OCI-LY1 (cell line): ENCODE data around the gene NKIRAS1.

ENCODE experiments used
- H2AFZ ChIP-seq: fragments of 200-600 bp; sonication (generic), shearing (Covaris generic); 2 replicates; pipeline ENCODE4 v1.6.0; 2014; ENCODE audit warnings: antibody characterized with exemption, mild to moderate bottlenecking, low read length
- H3F3A ChIP-seq: fragments of 200-600 bp; sonication (generic), shearing (Covaris generic); 2 replicates; pipeline ENCODE4 v1.6.0; 2014; ENCODE audit warnings: mild to moderate bottlenecking, antibody characterized with exemption, low read length, moderate library complexity; ENCODE audit not compliant: insufficient read depth
- H3K27ac ChIP-seq: fragments of 200-600 bp; sonication (generic); 2 replicates; pipeline ENCODE4 v1.5.1; 2014; ENCODE audit warnings: low read length, mixed run types, mild to moderate bottlenecking, low read depth; ENCODE audit not compliant: poor library complexity, severe bottlenecking
- H3K27me3 ChIP-seq: fragments of 200-600 bp; sonication (generic); 2 replicates; pipeline ENCODE4 v1.6.0; 2014; ENCODE audit warnings: antibody characterized with exemption, mild to moderate bottlenecking, low read length, moderate library complexity; ENCODE audit not compliant: insufficient read depth
- H3K36me3 ChIP-seq: fragments of 200-600 bp; sonication (generic); 2 replicates; pipeline ENCODE4 v1.6.1; 2014; ENCODE audit warnings: mild to moderate bottlenecking, antibody characterized with exemption, low read length, moderate library complexity, mixed read lengths; ENCODE audit not compliant: insufficient read depth
- H3K4me1 ChIP-seq: fragments of 200-600 bp; sonication (generic); 2 replicates; pipeline ENCODE4 v1.5.1; 2014; ENCODE audit warnings: mild to moderate bottlenecking, low read length, moderate library complexity; ENCODE audit not compliant: insufficient read depth, severe bottlenecking
- H3K4me2 ChIP-seq: fragments of 200-600 bp; sonication (generic), shearing (Covaris generic); 2 replicates; pipeline ENCODE4 v1.6.1; 2014; ENCODE audit warnings: low read length
- H3K4me3 ChIP-seq: fragments of 200-600 bp; sonication (generic); 2 replicates; pipeline ENCODE4 v1.5.1; 2014; ENCODE audit warnings: low read length, low read depth, mild to moderate bottlenecking, mixed read lengths; ENCODE audit not compliant: poor library complexity, severe bottlenecking
- H3K79me2 ChIP-seq: fragments of 200-600 bp; shearing (Covaris generic); 2 replicates; pipeline ENCODE4 v1.6.1; 2016; ENCODE audit warnings: mixed run types, low read length, mixed read lengths; ENCODE audit not compliant: insufficient read depth
- H3K9ac ChIP-seq: fragments of 200-600 bp; sonication (generic), shearing (Covaris generic); 2 replicates; pipeline ENCODE4 v1.6.1; 2014; ENCODE audit warnings: mild to moderate bottlenecking, low read length, mixed read lengths
- H3K9me2 ChIP-seq: fragments of 200-600 bp; sonication (generic), shearing (Covaris generic); 2 replicates; pipeline ENCODE4 v1.6.1; 2014; ENCODE audit warnings: low read depth, mild to moderate bottlenecking, low read length, mixed read lengths
- H3K9me3 ChIP-seq: fragments of 200-600 bp; shearing (Covaris generic); 2 replicates; pipeline ENCODE4 v1.6.1; 2014; ENCODE audit warnings: low read length, mixed read lengths
- H4K20me1 ChIP-seq: fragments of 200-600 bp; sonication (generic), shearing (Covaris generic); 2 replicates; pipeline ENCODE4 v1.6.0; 2016; ENCODE audit warnings: mild to moderate bottlenecking, low read length; ENCODE audit not compliant: insufficient read depth
- EZH2 ChIP-seq: fragments of 200-600 bp; sonication (generic), shearing (Covaris generic); IDR thresholded peaks from 2 replicates; pipeline ENCODE4 v1.8.0; 2017; ENCODE audit warnings: borderline replicate concordance, mixed run types, mild to moderate bottlenecking, antibody characterized with exemption, low read length, moderate library complexity, mixed read lengths
- TF ChIP-seq, protein P1 (sequence below): fragments of 200-600 bp; sonication (generic), shearing (Covaris generic); IDR thresholded peaks from 2 replicates; pipeline ENCODE4 v1.5.1; 2017; ENCODE audit warnings: mild to moderate bottlenecking, antibody characterized with exemption, low read length, moderate library complexity, mixed read lengths

Gene NKIRAS1

DNA sequence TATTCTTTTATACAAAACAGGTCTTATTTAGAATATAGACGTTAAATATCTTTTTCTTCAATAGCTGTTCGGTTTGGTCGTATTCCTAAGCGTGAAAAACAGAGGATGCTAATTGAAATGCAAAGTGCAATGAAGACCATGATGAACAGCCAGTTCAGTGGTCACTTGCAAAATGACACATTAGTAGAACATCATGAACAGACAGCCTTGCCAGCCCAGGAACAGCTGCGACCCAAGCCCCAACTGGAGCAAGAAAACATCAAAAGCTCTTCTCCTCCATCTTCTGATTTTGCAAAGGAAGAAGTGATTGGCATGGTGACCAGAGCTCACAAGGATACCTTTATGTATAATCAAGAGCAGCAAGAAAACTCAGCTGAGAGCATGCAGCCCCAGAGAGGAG is 45.1 kb upstream of the NKIRAS1 start:
- Histone ChIP-seq H4K20me1 (no peaks in the 10 kb centered on the region), H3K4me2 (no peak overlapping the region), H3K36me3 (peaks cover 7% of the 10 kb centered on the region; the same call in 1 of the 2 replicates), H3K27me3 (no peaks in the 10 kb centered on the region), H2AFZ (no peak overlapping the region), H3K9me3 (no peaks in the 10 kb centered on the region), H3F3A (no peaks in the 10 kb centered on the region), H3K27ac (no peak overlapping the region), H3K9ac (no peak overlapping the region), H3K4me3 (no peak overlapping the region), H3K9me2 (no peaks in the 10 kb centered on the region), H3K79me2 (no peaks in the 10 kb centered on the region), H3K4me1 (no peaks in the 10 kb centered on the region)
- TF ChIP-seq, protein P1, sequence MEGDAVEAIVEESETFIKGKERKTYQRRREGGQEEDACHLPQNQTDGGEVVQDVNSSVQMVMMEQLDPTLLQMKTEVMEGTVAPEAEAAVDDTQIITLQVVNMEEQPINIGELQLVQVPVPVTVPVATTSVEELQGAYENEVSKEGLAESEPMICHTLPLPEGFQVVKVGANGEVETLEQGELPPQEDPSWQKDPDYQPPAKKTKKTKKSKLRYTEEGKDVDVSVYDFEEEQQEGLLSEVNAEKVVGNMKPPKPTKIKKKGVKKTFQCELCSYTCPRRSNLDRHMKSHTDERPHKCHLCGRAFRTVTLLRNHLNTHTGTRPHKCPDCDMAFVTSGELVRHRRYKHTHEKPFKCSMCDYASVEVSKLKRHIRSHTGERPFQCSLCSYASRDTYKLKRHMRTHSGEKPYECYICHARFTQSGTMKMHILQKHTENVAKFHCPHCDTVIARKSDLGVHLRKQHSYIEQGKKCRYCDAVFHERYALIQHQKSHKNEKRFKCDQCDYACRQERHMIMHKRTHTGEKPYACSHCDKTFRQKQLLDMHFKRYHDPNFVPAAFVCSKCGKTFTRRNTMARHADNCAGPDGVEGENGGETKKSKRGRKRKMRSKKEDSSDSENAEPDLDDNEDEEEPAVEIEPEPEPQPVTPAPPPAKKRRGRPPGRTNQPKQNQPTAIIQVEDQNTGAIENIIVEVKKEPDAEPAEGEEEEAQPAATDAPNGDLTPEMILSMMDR, result no peak
- no peak for TF ChIP-seq EZH2

DNA sequence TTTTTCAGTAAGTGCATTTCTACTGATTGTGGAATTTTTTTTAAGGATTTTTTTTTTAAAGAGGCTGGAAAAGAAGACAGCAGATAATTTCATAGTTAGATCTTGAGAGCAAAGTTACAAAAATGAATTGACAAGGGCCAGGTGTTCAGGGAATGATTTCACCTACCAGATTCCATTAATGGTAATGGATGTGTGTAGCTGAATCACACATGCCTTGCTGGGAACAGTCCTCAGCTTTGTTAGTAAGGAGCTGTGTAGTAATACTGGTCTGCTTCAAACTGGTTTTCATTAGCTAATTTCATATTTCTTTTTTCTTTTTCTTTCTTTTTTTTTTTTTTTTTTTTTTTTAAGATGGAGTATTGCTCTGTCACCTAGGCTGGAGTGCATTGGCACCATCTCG is 44.3 kb upstream of the NKIRAS1 start:
- no peak overlapping the region for H3K9ac ChIP-seq
- H3K4me1 ChIP-seq, result no peaks in the 10 kb centered on the region
- H3K27ac ChIP-seq, result no peak overlapping the region
- H2AFZ ChIP-seq, result no peak overlapping the region
- TF ChIP-seq, protein P1, result no peak
- no peak for TF ChIP-seq EZH2
- H3K9me3 ChIP-seq, result no peaks in the 10 kb centered on the region
- no peak overlapping the region for H3K4me2 ChIP-seq
- peaks cover 7% of the 10 kb centered on the region; the same call in 1 of the 2 replicates for H3K36me3 ChIP-seq
- no peaks in the 10 kb centered on the region for H3K27me3 ChIP-seq
- H4K20me1 ChIP-seq, result no peaks in the 10 kb centered on the region
- H3K4me3 ChIP-seq, result no peak overlapping the region
- no peaks in the 10 kb centered on the region for H3F3A ChIP-seq
- H3K79me2 ChIP-seq, result no peaks in the 10 kb centered on the region
- no peaks in the 10 kb centered on the region for H3K9me2 ChIP-seq

DNA sequence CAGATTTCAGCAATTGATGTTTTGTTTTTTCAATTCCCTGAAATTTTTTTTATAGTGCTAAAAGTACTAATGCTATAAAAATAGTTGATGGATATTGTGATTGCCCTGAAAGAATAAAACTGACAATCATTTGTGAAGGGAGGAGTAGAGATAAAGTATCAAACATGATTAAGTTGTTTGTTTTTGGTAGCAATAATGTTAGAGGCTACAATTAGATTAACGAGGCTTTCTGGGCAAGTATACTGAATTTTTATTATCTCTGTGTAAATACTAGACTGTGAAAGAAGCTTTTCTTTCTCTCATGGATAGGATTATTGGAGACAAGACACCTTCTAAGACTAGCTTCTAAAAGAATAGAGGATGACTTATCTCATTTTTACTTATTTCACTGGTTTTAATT is 43.9 kb upstream of the NKIRAS1 start:
- Histone ChIP-seq H3K4me1 (no peaks in the 10 kb centered on the region), H3K27me3 (no peaks in the 10 kb centered on the region), H3K9ac (no peak overlapping the region), H3K4me3 (no peak overlapping the region), H3K27ac (no peak overlapping the region), H4K20me1 (no peaks in the 10 kb centered on the region), H3K9me2 (no peaks in the 10 kb centered on the region), H3K79me2 (no peaks in the 10 kb centered on the region), H3F3A (no peaks in the 10 kb centered on the region), H3K4me2 (no peak overlapping the region), H3K36me3 (peaks cover 7% of the 10 kb centered on the region; the same call in 1 of the 2 replicates), H2AFZ (no peak overlapping the region), H3K9me3 (no peaks in the 10 kb centered on the region)
- TF ChIP-seq, protein P1, result no peak
- TF ChIP-seq EZH2, result no peak
